A673 (cell line): ENCODE measurements around the gene CTTN.

Source experiments
- CTCF ChIP-seq: fragments of 300-800, 200-600 bp; sonication (generic); conservative IDR thresholded peaks from 2 replicates; pipeline ENCODE4 v1.5.1; 2017; ENCODE audit warnings: low read depth, mild to moderate bottlenecking, antibody characterized with exemption, low read length, moderate library complexity, mixed read lengths
- EZH2 ChIP-seq: fragments of 200-600 bp; sonication (generic); IDR thresholded peaks from 2 replicates; pipeline ENCODE4 v1.6.1; 2017; ENCODE audit warnings: borderline replicate concordance, low read depth, mild to moderate bottlenecking, mixed read lengths, antibody characterized with exemption, low read length; ENCODE audit not compliant: poor library complexity, severe bottlenecking

GRCh38 chr11:70400643-70401042 is 2.3 kb downstream of the CTTN start:
- no peak for TF ChIP-seq CTCF
- TF ChIP-seq EZH2: no peak
